A549 (cell line): ENCODE results near the gene FNDC1. TPM values are rescaled to one million over a fixed set of nuclear protein-coding genes. Genes with fewer than 3 reads are reported as not detected.

ENCODE experiments used
- ATAC-seq, 2 experiments: fragments of 200-7000 bp in 1 of 2; fragments of >200 bp in 1 of 2; cut with Nextera tagmentation in 1 of 2; cut with Tn5 transposase in 1 of 2; 3 replicates each; pipeline versions ENCODE4 v1.8.0 to v1.9.1; 2018 to 2020; ENCODE audit warnings: mild to moderate bottlenecking in 1 of 2, moderate library complexity in 1 of 2
- CTCF ChIA-PET: fragments of 300-600 bp; sonication (Branson Sonifier 250); formaldehyde crosslinking; extraction: SDS; loops from one replicate; lab custom pipeline; 2021; ENCODE audit warnings: antibody characterized with exemption, inconsistent platforms; lab: Yijun Ruan, JAX
- POLR2A ChIA-PET: fragments of 350-600 bp; formaldehyde crosslinking; extraction: SDS; loops from one replicate; lab custom pipeline; 2021; ENCODE audit warnings: antibody characterized with exemption, inconsistent platforms; lab: Yijun Ruan, JAX
- DNase-seq, 2 experiments: peaks; one replicate each; pipeline versions ENCODE4 v3.0.0 to v3.0.0-alpha.2; 2011 to 2016; ENCODE audit warnings: low read depth in 1 of 2, low spot score in 1 of 2
- FAIRE-seq: peaks from 2 replicates; lab custom pipeline; 2011; peaks lifted over from hg19 to GRCh38; lab: Jason Lieb, UNC
- H3K27ac ChIP-seq, 2 experiments: fragments of >200 bp; sonication (Bioruptor Twin); formaldehyde crosslinking; 3 replicates each; pipeline ENCODE4 v1.5.1; 2016 to 2017
- H3K4me1 ChIP-seq: fragments of >200 bp; sonication (Bioruptor Twin); formaldehyde crosslinking; 3 replicates; pipeline ENCODE4 v1.6.1; 2016
- H3K4me2 ChIP-seq: fragments of >200 bp; sonication (Bioruptor Twin); formaldehyde crosslinking; 3 replicates; pipeline ENCODE4 v1.6.1; 2016
- H3K4me3 ChIP-seq: fragments of >200 bp; sonication (Bioruptor Twin); formaldehyde crosslinking; 3 replicates; pipeline ENCODE4 v1.5.1; 2016
- H3K9me3 ChIP-seq: fragments of >200 bp; sonication (Bioruptor Twin); formaldehyde crosslinking; 3 replicates; pipeline ENCODE4 v1.6.1; 2016
- CBX2 ChIP-seq: fragments of 200-600 bp; sonication (generic); IDR thresholded peaks from 2 replicates; pipeline ENCODE4 v1.6.1; 2016; ENCODE audit warnings: low read depth, mild to moderate bottlenecking, borderline replicate concordance
- EHMT2 ChIP-seq: fragments of 200-600 bp; sonication (generic); IDR thresholded peaks from 2 replicates; pipeline ENCODE4 v1.6.1; 2016; ENCODE audit warnings: antibody characterized with exemption, low read depth, mild to moderate bottlenecking, moderate library complexity
- FOSB ChIP-seq: fragments of 250-450 bp; sonication (Bioruptor Pico); IDR thresholded peaks from 2 replicates; pipeline ENCODE4 v1.5.0; 2020; ENCODE audit warnings: mild to moderate bottlenecking, moderate library complexity
- FOSL2 ChIP-seq, 2 experiments: fragments of 450-650 bp in 1 of 2; fragments of >200 bp in 1 of 2; sonication (Bioruptor Twin) in 1 of 2; formaldehyde crosslinking; IDR thresholded peaks; 2 replicates each; pipeline versions ENCODE4 v1.5.0 to v1.6.1; 2016 to 2020; ENCODE audit warnings: mild to moderate bottlenecking in 1 of 2, moderate library complexity in 1 of 2
- FOXS1 ChIP-seq: fragments of 250-450 bp; sonication (Bioruptor Pico); IDR thresholded peaks from 2 replicates; pipeline ENCODE4 v1.5.0; 2020; ENCODE audit warnings: mild to moderate bottlenecking, moderate library complexity
- HDAC2 ChIP-seq: fragments of 200-600 bp; sonication (generic); IDR thresholded peaks from 2 replicates; pipeline ENCODE4 v1.6.1; 2016
- HOXB13 ChIP-seq: fragments of 250-450 bp; sonication (Bioruptor Pico); IDR thresholded peaks from 2 replicates; pipeline ENCODE4 v1.5.0; 2020; ENCODE audit warnings: low read depth, mild to moderate bottlenecking, moderate library complexity
- HOXB5 ChIP-seq: fragments of 250-450 bp; sonication (Bioruptor Pico); IDR thresholded peaks from 2 replicates; pipeline ENCODE4 v1.5.0; 2020; ENCODE audit warnings: mild to moderate bottlenecking, moderate library complexity
- JUN ChIP-seq, 2 experiments: fragments of >200 bp; sonication (Bioruptor Twin); formaldehyde crosslinking; IDR thresholded peaks; 2 replicates in 1 of 2; 3 replicates in 1 of 2; pipeline ENCODE4 v1.6.1; 2016 to 2017
- KDM1A ChIP-seq: fragments of 200-600 bp; sonication (generic); IDR thresholded peaks from 2 replicates; pipeline ENCODE4 v1.6.1; 2016; ENCODE audit warnings: low read depth, mild to moderate bottlenecking
- NPAS2 ChIP-seq: fragments of 250-450 bp; sonication (Bioruptor Pico); IDR thresholded peaks from 2 replicates; pipeline ENCODE4 v1.8.0; 2022; ENCODE audit warnings: mild to moderate bottlenecking, moderate library complexity, borderline replicate concordance
- RCOR1 ChIP-seq: fragments of 150-350 bp; IDR thresholded peaks from 2 replicates; pipeline ENCODE4 v1.6.1; 2014; ENCODE audit warnings: antibody characterized with exemption, low read length, low read depth
- RNF2 ChIP-seq: fragments of 200-600 bp; sonication (generic); IDR thresholded peaks from 2 replicates; pipeline ENCODE4 v1.6.1; 2016; ENCODE audit warnings: low read depth, mild to moderate bottlenecking, antibody characterized with exemption, moderate library complexity, borderline replicate concordance
- TP53 ChIP-seq: fragments of 250-450 bp; sonication (Bioruptor Pico); IDR thresholded peaks from 2 replicates; pipeline ENCODE4 v1.5.0; 2021; ENCODE audit warnings: mild to moderate bottlenecking, moderate library complexity
- ZNF302 ChIP-seq: fragments of 250-450 bp; sonication (Bioruptor Pico); IDR thresholded peaks from 2 replicates; pipeline ENCODE4 v1.9.0; 2021; ENCODE audit warnings: inconsistent platforms, mild to moderate bottlenecking, moderate library complexity
- WGBS: methylation state at CpG from one replicate; pipeline ENCODE4 v1.1.6; 2017; ENCODE audit errors: missing lambda C conversion rate; 5-methylcytosine and 5-hydroxymethylcytosine counted together
- polyA plus RNA-seq, 4 experiments: library from polyadenylated mRNA; depleted of rRNA in 3 of 4; stranded (reverse); fragments of >200 nt; fragmentation: RNase III in 1 of 4; extraction: RNeasy Plus Mini Kit Qiagen cat#74134 plus additional on column Dnase treatment in 1 of 4; gene quantifications; 2 replicates in 3 of 4; 3 replicates in 1 of 4; pipeline ENCODE4 v1.2.3, GENCODE V29; 2011 to 2017
- TF ChIP-seq, protein P1 (sequence below): fragments of 450-650 bp; IDR thresholded peaks from 2 replicates; pipeline ENCODE4 v1.6.1; 2014; ENCODE audit warnings: antibody characterized with exemption
- TF ChIP-seq, protein P2 (sequence below): IDR thresholded peaks from 2 replicates; pipeline ENCODE4 v1.6.1; 2012
- TF ChIP-seq, protein P3 (sequence below): fragments of >200 bp; sonication (Bioruptor Twin); formaldehyde crosslinking; IDR thresholded peaks from 3 replicates; pipeline ENCODE4 v1.6.1; 2016
- TF ChIP-seq, protein P4 (sequence below): fragments of 150-350 bp; IDR thresholded peaks from 2 replicates; pipeline ENCODE4 v1.6.1; 2014; ENCODE audit warnings: low read depth, mild to moderate bottlenecking, low read length
- TF ChIP-seq, protein P5 (sequence below): fragments of 250-450 bp; sonication (Bioruptor Pico); IDR thresholded peaks from 2 replicates; pipeline ENCODE4 v1.5.0; 2021; ENCODE audit warnings: mild to moderate bottlenecking, moderate library complexity, borderline replicate concordance

FNDC1 gene
- polyA plus RNA-seq, 2 of the 4 experiments (the other 2 are of a cell fraction) = 0.01 TPM; not detected in 1

DNA sequence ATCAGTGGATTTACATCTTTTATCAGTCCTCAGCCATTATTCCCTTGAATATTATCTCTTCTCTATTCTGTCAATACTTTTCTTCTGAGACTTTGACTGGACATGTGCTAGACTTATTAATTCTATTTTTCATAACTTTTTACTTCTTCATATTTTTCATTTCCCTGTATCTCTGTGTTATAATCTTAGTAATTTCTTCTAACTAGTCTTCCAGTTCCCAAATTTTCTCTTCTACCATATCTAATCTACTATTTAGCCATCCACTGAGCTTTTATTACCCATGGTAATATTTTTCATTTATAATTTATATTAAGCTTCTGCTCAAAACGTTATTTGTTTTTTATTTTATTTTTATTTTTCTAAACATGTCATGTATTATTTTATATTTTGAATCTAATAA is 13.1 kb upstream of the FNDC1 start:
- H3K9me3 ChIP-seq = peaks cover 15% of the 10 kb centered on the region
- ATAC-seq = no peak
- no peak overlapping the region for H3K4me3 ChIP-seq
- no peaks in the 10 kb centered on the region for H3K4me1 ChIP-seq
- DNase-seq = no peak
- no peak overlapping the region for H3K27ac ChIP-seq
- WGBS = 3% methylated on average over 1 of the region's 1 CpG
- POLR2A ChIA-PET = no interaction called here
- FAIRE-seq = no peak
- CTCF ChIA-PET = no interaction called here
- TF ChIP-seq ZNF302 (CRISPR knock-in tag) (no peak), HOXB13 (CRISPR knock-in tag) (no peak), KDM1A (no peak), RNF2 (no peak), JUN (IDR thresholded peaks at IDR 0.05) (no peak), CBX2 (no peak), EHMT2 (no peak), FOXS1 (CRISPR knock-in tag) (no peak), FOSL2 (IDR thresholded peaks at IDR 0.05) (no peak), FOSL2 (CRISPR knock-in tag; IDR thresholded peaks at IDR 0.05) (no peak), HDAC2 (no peak), TP53 (CRISPR knock-in tag) (no peak), RCOR1 (no peak)
- TF ChIP-seq, protein P1, sequence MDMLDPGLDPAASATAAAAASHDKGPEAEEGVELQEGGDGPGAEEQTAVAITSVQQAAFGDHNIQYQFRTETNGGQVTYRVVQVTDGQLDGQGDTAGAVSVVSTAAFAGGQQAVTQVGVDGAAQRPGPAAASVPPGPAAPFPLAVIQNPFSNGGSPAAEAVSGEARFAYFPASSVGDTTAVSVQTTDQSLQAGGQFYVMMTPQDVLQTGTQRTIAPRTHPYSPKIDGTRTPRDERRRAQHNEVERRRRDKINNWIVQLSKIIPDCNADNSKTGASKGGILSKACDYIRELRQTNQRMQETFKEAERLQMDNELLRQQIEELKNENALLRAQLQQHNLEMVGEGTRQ = no peak
- TF ChIP-seq, protein P2, sequence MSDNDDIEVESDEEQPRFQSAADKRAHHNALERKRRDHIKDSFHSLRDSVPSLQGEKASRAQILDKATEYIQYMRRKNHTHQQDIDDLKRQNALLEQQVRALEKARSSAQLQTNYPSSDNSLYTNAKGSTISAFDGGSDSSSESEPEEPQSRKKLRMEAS = no peak
- TF ChIP-seq, protein P3, sequence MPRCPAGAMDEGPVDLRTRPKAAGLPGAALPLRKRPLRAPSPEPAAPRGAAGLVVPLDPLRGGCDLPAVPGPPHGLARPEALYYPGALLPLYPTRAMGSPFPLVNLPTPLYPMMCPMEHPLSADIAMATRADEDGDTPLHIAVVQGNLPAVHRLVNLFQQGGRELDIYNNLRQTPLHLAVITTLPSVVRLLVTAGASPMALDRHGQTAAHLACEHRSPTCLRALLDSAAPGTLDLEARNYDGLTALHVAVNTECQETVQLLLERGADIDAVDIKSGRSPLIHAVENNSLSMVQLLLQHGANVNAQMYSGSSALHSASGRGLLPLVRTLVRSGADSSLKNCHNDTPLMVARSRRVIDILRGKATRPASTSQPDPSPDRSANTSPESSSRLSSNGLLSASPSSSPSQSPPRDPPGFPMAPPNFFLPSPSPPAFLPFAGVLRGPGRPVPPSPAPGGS = no peak
- TF ChIP-seq, protein P4, sequence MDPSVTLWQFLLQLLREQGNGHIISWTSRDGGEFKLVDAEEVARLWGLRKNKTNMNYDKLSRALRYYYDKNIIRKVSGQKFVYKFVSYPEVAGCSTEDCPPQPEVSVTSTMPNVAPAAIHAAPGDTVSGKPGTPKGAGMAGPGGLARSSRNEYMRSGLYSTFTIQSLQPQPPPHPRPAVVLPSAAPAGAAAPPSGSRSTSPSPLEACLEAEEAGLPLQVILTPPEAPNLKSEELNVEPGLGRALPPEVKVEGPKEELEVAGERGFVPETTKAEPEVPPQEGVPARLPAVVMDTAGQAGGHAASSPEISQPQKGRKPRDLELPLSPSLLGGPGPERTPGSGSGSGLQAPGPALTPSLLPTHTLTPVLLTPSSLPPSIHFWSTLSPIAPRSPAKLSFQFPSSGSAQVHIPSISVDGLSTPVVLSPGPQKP = no peak
- TF ChIP-seq, protein P5, sequence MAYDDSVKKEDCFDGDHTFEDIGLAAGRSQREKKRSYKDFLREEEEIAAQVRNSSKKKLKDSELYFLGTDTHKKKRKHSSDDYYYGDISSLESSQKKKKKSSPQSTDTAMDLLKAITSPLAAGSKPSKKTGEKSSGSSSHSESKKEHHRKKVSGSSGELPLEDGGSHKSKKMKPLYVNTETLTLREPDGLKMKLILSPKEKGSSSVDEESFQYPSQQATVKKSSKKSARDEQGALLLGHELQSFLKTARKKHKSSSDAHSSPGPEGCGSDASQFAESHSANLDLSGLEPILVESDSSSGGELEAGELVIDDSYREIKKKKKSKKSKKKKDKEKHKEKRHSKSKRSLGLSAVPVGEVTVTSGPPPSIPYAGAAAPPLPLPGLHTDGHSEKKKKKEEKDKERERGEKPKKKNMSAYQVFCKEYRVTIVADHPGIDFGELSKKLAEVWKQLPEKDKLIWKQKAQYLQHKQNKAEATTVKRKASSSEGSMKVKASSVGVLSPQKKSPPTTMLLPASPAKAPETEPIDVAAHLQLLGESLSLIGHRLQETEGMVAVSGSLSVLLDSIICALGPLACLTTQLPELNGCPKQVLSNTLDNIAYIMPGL (CRISPR knock-in tag) = no peak
- TF ChIP-seq, all 56 proteins: peak for 0
- H3K4me2 ChIP-seq = no peak overlapping the region

DNA sequence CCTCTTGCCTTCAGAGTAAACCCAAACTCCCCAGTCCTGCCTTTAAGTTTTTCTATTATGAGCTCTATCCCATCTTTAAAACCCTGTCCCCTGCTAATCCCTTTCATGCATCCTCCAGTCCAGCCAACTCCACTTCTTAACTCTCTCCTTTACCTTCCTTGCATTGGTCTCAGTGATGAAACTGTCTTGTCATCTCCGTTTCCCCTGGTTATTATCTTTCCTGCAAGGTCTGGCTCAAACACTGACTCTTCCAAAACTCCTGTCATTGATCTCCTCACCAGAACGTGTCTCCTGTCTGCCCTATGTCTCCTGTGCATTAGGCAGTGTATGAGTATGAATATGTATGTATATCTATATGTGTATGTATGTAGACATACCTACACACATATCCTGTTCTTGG is 11.8 kb upstream of the FNDC1 start:
- Histone ChIP-seq H3K4me1 (no peaks in the 10 kb centered on the region), H3K4me2 (no peak overlapping the region), H3K9me3 (peaks cover 15% of the 10 kb centered on the region), H3K4me3 (no peak overlapping the region), H3K27ac (no peak overlapping the region)
- TF ChIP-seq NPAS2 (CRISPR knock-in tag) = no peak
- no peak for TF ChIP-seq FOSB (CRISPR knock-in tag)
- TF ChIP-seq FOSL2 (IDR thresholded peaks at IDR 0.05) = no peak
- no peak for TF ChIP-seq FOSL2 (CRISPR knock-in tag; IDR thresholded peaks at IDR 0.05)
- no peak for TF ChIP-seq TP53 (CRISPR knock-in tag)
- no peak for TF ChIP-seq HOXB5 (CRISPR knock-in tag)
- 10% methylated on average over 2 of the region's 2 CpGs for WGBS
- DNase-seq (no peak), FAIRE-seq (no peak), ATAC-seq (no peak)
- ChIA-PET POLR2A (no interaction called here), CTCF (interaction anchor here (1.4 kb wide), 1 partner anchor 498 kb away, joined by 3 read pairs; no protein-coding TSS in a partner anchor)
